Activated CD4-positive, CD25-positive, alpha-beta regulatory T cell treated with anti-CD3 and anti-CD28 coated beads, Interleukin-2, amount 50 U/mL, for 16 hours (primary cell): ENCODE results near the gene TMEM138.

ENCODE experiments used
- DNase-seq: peaks from one replicate; pipeline ENCODE4 v3.0.0-alpha.2; 2020; ENCODE audit warnings: low read depth, low spot score

Gene TMEM138

GRCh38 chr11:61406067-61406466 lies 43.9 kb downstream of the TMEM138 start:
- no peak for DNase-seq

GRCh38 chr11:61406991-61407728 lies 45.0 kb downstream of the TMEM138 start:
- no peak for DNase-seq

- DNase-seq = no peak
These were observed 49.4 kb downstream of the TMEM138 start for GRCh38 chr11:61411589-61411988.

GRCh38 chr11:61413496-61413895 lies 51.3 kb downstream of the TMEM138 start:
- DNase-seq = no peak

GRCh38 chr11:61414547-61414946 lies 52.4 kb downstream of the TMEM138 start:
- no peak for DNase-seq

GRCh38 chr11:61415381-61415780 lies 53.2 kb downstream of the TMEM138 start:
- DNase-seq = no peak

- no peak for DNase-seq
These were observed 54.8 kb downstream of the TMEM138 start for GRCh38 chr11:61416941-61417340.

GRCh38 chr11:61417670-61418069 lies 55.5 kb downstream of the TMEM138 start:
- no peak for DNase-seq

GRCh38 chr11:61418136-61418535 lies 56.0 kb downstream of the TMEM138 start:
- no peak for DNase-seq
